GM21447 (cell line): Measurements from ENCODE around the gene MAG.

Experiments used
- ATAC-seq: cut with Tn5 transposase; IDR thresholded peaks from one replicate; pipeline ENCODE4 v1.9.1; 2021; ENCODE audit not compliant: unreplicated experiment

The MAG gene

DNA sequence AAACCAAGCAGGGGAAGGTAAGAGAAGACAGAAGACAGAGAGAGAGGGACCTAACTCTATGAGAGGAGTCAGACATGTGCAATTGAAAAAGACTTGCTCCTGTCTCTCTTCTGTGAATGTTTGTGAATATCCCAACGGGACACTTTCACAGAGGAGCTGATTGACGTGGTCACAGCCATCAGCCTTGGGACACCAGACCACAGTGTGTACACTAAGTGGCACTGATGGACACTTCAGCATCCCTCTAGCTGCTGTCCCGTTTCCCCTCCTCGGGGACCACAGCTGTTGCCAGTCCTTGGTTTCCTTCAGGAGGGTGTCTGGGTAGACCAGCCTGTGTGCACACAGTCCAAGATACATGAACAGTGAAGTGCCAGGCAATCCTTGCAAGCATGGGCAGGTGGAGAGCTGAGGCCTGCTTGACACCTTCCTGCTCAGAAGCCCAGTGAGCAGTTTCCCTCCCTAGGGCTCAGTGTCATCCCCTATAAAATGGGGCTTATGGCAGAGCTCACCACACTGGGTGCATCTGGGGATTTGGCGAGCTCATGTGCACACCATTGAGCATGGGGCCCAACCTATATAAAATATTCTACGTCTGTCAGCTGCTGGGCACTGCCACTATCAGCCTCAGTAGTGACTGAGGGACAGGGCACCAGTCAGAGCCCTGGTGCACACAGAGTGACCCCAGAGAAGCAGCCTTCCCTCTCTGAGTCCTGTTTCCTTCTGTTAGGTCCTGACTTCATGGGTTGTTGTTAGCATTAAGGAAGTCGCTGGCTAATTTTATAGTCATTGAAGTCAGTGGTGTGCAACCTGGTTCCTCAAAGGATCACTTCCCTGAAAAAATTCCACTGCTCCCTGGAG is 27.5 kb upstream of the MAG start:
- ATAC-seq: no peak

DNA sequence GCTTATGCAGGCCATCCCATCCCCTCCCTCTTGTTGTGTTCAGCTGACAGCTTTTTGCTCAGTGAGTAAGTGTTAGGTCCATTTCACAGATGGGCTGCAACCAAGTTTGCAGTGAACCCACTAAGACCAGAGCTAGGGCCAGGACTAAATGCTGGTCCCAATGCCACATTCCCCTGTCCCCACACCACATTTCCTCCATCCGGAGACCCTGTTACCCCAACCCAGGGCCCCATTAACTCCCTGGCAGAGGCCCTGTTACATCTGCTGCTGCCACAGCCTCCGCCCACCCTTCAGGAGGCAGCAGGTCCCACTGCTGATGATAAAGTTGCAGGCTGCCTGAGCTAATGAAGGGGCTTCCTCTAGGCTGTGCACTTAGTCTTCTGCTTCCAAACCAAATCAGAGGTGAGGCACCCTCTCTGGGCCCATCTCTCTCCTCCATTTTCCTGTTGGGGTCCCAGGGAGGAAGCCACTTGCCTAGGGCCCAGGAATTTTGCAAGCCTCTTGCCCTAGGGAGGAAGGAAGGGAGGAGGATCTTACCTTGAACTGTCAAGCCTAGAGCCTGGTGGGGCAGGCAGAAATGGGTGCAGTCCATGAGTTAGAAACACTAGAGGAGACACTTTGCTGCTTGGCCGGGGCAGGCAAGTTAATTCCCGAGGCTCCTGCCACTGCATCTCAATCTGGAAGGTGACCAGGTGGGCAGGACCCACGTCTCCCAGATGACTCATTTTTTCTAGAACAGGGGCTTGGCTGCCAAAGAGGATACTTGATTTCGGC is 26.6 kb upstream of the MAG start:
- no peak for ATAC-seq

DNA sequence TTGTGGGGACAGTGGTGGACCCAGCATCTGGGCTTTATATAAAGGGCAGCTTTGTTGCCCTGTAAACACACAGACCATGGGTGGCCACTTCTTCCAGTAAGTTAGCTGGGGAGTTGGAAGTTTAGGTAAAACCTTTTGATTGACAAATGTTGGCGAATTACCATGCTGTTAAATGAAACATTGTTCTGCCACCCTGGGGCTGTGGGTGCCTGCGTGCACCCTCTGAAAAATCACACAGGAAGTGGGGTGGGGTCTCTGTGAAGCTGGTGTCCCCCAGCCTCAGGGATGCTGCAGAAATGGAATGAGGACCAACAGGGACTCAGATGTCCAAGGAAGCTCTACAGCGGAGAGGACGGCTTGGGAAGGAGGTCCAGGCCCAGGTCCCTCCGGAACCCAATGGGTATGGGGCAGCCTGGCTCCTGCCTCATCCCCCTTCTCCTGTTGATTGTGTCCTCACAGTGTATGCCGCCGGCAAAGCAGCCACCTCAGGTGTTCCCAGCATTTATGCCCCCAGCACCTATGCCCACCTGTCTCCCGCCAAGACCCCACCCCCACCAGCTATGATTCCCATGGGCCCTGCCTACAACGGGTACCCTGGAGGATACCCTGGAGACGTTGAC is 26.0 kb upstream of the MAG start:
- no peak for ATAC-seq

DNA sequence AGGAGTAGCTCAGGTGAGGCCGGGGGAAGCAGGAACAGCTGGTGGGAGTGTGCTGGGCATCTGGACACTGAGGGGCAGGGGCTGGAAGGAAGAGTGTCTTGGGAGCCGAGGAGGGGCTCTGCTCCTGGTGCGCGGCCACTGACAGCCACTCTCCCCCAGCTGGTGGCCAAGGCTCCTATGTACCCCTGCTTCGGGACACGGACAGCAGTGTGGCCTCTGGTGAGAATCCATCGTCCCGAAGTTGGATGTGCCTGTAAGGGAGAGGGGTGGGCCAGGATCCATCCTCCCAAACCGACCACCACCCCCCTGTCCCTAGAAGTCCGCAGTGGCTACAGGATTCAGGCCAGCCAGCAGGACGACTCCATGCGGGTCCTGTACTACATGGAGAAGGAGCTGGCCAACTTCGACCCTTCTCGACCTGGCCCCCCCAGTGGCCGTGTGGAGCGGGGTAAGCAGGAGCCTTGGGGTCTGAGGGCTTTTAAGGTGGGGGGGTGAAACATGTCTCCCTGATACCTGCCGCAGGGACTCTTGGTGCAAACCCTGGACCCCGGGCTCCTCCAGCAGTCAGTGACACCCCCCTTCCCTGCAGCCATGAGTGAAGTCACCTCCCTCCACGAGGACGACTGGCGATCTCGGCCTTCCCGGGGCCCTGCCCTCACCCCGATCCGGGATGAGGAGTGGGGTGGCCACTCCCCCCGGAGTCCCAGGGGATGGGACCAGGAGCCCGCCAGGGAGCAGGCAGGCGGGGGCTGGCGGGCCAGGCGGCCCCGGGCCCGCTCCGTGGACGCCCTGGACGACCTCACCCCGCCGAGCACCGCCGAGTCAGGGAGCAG is 25.2 kb upstream of the MAG start:
- ATAC-seq: no peak

DNA sequence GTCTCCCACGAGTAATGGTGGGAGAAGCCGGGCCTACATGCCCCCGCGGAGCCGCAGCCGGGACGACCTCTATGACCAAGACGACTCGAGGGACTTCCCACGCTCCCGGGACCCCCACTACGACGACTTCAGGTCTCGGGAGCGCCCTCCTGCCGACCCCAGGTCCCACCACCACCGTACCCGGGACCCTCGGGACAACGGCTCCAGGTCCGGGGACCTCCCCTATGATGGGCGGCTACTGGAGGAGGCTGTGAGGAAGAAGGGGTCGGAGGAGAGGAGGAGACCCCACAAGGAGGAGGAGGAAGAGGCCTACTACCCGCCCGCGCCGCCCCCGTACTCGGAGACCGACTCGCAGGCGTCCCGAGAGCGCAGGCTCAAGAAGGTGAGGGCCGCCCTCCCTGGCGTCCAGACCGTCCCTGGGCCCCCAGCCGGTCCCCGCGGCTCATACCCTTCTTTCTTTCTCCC is 24.6 kb upstream of the MAG start:
- no peak for ATAC-seq

DNA sequence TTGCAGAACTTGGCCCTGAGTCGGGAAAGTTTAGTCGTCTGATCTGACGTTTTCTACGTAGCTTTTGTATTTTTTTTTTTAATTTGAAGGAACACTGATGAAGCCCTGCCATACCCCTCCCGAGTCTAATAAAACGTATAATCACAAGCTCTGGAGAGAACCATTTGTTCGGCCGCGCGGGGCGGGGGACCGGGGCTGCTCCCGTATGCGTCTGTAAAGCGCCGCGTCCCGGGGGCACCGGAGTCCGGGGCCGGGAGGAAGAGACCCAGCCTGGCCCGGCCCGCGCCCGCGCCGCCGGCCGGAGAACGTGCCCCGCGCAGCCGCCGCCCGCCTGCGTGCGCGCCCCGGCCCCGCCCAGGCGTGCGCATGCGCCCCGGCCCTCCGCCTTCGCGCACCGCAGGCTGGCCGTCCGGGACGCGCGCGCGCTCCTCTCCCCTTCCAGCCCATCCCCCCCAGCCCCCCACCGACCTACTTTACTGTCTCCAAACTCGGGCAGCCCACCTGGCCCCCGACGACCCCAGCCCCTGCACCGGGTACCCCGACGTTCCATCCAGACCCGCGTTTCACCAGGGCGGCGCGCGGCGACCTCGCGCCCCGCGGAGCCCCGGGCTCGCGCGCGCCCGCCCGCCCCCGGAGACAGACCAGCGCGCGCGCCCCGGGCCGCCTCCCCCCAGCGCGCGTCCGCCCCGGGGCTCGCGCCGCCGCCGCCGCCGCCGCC is 24.0 kb upstream of the MAG start:
- no peak for ATAC-seq

DNA sequence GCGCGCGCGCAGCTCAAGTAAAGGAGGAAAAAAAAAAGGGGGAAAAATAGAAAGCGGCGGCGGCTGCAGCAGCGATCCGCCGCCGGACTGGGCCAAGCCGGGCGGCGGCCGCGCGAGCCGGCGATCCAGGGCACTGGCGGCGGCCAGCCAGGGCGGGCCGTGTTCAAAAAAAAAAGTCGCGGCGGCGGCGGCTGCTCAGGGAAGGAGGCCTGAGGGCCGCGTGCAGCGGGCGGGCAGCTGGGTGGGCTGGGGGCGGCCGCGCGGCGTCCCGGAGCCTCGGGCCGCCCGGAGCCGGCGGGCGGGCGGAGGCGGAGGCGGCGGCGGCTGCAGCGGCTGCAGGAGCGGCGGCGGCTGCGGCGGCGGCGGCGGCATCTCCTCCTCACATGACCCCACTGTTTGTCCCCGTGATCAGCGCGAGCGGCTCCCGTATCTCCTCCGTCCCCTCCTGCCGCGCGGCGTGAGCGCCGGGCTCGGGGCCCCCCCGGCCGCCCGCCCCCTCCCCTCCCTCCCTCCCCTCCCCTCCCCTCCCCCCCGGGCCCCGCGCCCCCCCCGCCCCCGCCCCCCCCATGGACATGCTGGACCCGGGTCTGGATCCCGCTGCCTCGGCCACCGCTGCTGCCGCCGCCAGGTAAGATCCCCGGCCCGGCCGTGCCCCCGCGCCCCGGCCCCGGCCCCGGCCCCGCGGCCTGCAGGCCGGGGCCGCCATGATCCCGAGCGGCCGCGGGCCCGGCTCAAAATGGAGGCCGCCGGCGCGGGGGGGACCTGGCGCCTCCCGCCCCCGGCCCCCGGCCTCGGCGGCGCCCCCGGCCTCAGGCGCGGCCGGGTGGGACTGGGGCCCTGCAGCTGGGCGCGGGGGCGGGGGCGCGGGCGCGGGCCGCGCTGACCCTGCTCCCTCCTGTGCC is 23.2 kb upstream of the MAG start, which contains the start of gene USF2:
TSS of gene USF2 (plus strand) at position 427 of the 902 bp plus-strand sequence. CDS start at position 567, 140 bp downstream.
- peak; percentile 31 for ATAC-seq

DNA sequence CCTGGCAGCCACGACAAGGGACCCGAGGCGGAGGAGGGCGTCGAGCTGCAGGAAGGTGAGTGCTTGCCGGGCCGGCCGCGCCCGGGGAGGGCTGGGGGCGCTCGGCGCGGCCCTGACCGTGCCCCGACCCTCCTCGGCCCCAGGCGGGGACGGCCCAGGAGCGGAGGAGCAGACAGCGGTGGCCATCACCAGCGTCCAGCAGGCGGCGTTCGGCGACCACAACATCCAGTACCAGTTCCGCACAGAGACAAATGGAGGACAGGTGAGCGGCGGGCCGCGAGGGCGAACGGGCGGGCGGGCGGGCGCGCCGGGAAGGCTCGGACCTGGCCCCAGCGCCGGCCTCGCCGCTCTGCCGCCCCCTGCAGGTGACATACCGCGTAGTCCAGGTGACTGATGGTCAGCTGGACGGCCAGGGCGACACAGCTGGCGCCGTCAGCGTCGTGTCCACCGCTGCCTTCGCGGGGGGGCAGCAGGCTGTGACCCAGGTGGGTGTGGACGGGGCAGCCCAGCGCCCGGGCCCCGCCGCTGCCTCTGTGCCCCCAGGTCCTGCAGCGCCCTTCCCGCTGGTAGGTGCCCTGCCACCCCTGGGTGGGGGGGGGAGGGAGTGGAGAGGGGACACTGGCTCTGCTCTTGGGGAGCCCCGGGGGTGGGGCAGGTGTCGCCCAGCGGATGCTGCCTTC is 22.4 kb upstream of the MAG start:
- peak; percentile 51 for ATAC-seq

DNA sequence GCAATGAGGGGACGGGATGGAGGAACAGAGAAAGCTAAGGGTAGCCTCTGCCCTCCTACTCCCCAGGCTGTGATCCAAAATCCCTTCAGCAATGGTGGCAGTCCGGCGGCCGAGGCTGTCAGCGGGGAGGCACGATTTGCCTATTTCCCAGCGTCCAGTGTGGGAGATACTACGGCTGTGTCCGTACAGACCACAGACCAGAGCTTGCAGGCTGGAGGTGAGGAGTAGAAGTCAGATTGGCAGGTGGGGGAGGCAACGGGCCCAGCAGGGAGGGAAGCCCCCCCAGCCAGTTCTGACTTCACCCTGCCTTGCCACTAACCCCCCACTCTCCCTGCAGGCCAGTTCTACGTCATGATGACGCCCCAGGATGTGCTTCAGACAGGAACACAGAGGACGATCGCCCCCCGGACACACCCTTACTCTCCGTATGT is 21.6 kb upstream of the MAG start:
- no peak for ATAC-seq

DNA sequence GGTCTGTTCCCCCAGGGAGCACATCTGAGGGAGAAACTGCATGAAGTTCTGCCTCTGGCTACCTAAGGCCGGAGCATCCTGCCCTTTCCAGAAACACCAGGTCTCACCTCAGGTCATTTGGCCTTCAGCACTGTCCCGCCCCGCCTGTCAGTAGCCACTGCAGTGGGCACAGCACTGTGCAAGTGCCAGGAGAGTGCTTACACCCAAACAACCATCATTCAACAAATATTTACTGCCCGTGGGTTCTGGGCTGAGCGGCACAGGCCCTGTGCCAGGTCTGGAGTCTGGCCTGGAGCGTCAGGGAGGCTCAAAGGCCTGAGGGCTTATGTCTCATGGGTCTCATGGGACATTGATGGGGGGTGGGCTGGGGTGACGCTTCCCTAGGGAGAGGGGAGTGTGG is 20.4 kb upstream of the MAG start:
- no peak for ATAC-seq

DNA sequence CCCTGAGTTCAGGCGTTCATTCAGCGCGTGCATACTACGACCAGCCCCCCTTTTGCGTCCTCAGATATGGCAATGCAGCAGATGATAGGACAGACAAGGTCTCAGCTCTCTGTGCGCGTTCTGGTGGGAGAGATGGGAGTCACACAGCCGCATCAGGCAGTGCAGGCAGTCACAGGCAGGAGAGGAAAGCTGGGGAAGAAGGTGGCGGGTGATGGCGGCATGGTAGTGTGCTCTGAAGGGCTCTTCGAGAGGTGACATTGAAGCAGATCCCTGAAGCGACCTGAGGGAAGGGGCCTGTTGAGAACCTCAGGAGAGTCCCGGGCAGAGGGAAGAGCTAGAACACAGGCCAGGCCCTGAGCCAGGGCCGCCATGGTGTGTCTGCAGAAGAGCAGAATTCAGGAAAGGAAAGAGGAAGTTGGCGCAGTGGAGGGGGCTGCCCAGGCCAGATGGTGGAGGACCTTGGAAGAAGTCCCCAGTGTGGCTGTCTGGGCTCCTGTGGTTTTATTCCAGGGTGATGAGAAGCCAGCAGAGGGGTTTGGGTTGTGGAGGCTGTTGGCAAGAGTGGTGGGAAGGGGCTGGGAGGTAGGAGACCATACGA is 19.7 kb upstream of the MAG start:
- ATAC-seq: no peak

DNA sequence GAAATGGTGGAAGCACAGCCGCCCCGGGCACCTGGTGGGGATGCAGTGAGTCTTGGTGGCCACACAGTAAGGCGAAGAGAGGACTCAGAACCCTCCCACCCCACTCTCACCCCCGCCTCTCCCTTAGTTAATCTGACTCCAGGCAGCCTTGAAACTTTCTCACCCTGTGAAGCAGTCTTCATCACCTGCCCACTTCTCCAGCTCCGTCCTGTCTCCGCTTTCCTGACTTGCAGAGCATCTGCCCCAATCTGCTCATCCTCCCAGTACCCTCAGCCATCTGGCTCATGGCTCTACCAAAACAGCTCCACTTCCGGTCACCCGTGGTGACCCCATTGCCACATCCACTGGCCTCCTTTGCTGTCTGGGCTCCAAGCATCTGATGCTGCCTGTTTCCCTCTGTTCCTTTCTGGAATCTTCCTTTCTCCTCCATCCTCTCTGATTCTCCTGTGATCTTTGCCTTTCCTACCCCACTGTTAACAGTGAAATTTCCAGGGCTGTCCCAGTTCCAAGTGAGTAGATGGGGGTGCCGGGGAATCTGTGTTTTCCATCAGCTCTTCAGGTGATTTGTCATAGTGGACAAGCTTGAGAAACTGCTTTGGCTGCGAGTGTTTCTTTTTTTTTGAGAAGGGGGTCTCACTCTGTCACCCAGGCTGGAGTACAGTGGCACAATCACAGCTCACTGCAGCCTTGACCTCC is 18.9 kb upstream of the MAG start:
- no peak for ATAC-seq

DNA sequence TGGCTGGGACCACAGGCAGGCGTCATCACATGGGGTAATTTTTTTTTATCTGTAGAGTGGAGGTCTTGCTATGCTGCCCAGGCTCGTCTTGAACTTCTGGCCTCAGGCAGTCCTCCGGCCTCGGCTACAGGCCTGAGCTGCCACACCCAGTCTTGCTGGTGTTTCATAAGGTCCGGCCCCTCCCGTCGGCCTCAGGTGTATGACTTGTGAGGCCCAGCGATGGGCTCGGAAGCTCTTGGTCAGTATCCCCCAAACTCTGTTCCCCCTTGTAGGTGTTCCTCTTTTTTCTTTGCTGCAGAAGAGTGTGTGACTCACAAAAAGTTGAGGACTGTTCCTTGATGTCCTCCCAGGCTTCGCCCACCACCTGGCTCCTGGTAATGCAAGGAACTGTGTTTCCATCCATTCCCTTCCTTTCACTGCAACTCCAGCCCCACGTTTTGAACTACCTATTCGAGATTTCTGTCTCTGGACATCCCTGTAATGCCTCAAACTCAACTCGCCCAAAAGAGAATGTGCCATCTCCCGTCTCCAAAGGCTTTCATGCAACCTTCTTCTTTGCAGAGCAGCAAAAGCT is 18.2 kb upstream of the MAG start:
- no peak for ATAC-seq

DNA sequence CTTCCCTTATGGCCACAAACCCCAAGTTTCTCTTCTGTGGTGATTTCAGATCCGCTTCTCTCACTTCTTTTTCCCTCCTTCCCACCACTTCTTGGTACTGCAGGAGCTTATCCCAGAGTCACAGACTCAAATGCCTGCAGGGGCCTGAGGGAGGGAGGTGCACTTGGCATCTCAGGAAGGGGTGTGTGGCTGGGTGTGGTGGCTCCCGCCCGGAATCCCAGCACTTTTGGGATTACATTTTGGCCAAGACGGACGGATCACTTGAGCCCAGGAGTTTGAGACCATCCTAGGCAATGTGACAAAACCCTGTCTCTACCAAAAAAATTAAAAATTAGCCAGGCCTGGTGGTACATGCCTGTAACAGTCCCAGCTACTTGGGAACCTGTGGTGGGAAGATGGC is 17.6 kb upstream of the MAG start:
- no peak for ATAC-seq

DNA sequence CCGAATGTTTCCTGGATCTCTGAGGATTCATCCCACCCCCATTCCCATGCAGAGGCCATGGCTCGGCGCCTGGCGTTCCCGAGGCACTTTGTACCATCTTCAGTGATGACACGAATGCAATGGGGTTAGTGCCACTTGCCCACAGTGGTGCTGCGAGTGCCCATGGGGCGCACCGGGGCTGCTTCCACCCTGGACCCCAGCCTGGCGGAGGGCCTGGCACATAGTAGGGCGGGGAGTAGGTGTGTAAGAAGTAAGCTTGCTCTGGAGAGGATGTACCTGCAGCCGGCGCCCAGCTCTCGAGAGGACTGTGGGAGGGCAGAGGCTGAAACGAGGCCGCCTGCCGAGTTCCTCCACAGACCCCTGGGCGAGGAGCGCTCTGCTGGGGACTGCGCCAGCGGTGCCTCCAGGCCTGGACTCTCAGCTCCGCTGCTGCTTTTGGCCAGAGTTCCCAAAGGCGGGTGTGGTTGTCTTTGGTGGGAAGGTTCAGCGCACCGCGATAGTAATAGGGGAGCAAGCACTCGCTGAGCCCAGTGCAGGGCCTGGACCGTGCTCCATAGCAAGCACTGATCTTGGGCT is 15.2 kb upstream of the MAG start:
- no peak for ATAC-seq

DNA sequence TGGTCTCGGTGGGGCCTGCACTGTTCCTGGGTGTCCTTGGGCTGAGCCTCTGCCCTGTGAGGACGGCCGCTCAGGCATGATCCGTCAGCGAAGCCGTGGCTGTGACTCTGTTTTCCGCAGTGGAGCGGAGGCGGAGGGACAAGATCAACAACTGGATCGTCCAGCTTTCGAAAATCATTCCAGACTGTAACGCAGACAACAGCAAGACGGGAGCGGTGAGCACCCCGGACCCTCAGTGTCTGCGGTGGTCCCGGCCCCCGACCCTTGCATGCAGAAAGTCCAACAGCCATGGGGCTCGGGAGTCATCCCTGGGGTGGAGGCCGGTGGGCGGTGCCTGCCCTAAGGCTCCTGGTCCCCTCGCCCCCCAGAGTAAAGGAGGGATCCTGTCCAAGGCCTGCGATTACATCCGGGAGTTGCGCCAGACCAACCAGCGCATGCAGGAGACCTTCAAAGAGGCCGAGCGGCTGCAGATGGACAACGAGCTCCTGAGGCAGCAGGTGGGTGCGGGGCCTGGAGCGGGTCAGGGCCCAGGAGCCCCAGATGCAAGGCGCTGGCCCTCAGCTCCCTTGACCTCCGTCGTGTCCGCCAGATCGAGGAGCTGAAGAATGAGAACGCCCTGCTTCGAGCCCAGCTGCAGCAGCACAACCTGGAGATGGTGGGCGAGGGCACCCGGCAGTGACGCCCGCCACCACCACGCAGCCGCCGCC is 13.2 kb upstream of the MAG start:
- ATAC-seq: no peak
